ENCODE data around the gene CHRNA5.
"Not testable (repeated sequence)": the region's sequence is repeated elsewhere in the genome, so short reads cannot be mapped to it uniquely, and the experiment has no call there.

CHRNA5 gene

DNA sequence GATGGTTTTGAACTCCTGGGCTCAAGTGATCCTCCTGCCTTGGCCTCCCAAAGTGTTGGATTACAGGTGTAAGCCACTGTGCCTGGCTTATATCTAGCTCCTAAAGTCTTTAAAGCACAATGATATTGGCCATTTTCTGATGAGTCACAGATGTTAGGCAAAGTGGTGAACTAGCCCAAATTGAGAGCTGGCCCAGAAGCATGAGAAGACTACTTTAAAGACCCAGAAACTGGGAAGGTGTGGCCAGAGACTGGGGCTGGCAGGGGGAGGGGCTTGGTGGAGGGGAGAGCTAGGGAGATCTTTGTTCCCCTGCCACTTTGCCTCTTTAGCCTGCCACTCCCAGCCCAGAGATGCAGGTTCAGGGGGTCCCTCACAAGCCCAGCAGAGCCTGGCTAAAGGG, 33.9 kb downstream of the CHRNA5 start:
- DNase-seq: no peak
- Histone ChIP-seq H3K27ac (no peak overlapping the region), H3K4me3 (ENCODE audit: low read depth, low read length) (no peak overlapping the region), H3K36me3 (peaks cover 89% of the 10 kb centered on the region), H3K9me3 (ENCODE audit: severe bottlenecking) (no peaks in the 10 kb centered on the region), H3K27me3 (ENCODE audit: insufficient read depth, low read depth, severe bottlenecking) (no peaks in the 10 kb centered on the region)
- no peak for TF ChIP-seq CTCF (IDR thresholded peaks at IDR 0.05; ENCODE audit: low read depth, low read length)

DNA sequence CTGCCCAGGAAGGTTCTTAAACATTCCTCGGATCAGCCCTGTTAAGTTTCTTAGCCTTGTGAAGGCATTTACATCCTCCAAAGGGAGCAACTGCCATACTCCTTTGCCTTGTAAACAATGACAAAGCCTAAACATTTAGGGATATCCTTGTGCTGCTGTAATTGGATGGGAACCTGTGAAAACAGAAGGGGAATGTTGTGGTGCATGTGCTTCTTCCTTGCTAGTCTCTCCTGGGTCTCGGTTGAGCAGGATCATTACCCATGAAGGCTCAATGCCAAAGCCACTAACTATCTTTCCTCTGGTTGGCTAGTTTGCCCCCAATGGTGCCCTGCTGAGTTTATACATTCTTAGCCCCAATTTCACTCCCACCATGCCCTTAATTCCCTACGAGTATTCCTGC, 38.1 kb downstream of the CHRNA5 start:
- no peaks in the 10 kb centered on the region for H3K9me3 ChIP-seq (ENCODE audit: severe bottlenecking)
- DNase-seq: no peak
- peaks cover 84% of the 10 kb centered on the region for H3K36me3 ChIP-seq
- H3K27ac ChIP-seq: no peak overlapping the region
- no peak for TF ChIP-seq CTCF (IDR thresholded peaks at IDR 0.05; ENCODE audit: low read depth, low read length)
- no peak overlapping the region for H3K4me3 ChIP-seq (ENCODE audit: low read depth, low read length)
- no peaks in the 10 kb centered on the region for H3K27me3 ChIP-seq (ENCODE audit: insufficient read depth, low read depth, severe bottlenecking)

GRCh38 chr15:78604420-78604819, 39.1 kb downstream of the CHRNA5 start:
- no peak for DNase-seq
- H3K27me3 ChIP-seq (ENCODE audit: insufficient read depth, low read depth, severe bottlenecking): no peaks in the 10 kb centered on the region
- no peak overlapping the region for H3K27ac ChIP-seq
- H3K9me3 ChIP-seq (ENCODE audit: severe bottlenecking): no peaks in the 10 kb centered on the region
- peaks cover 82% of the 10 kb centered on the region for H3K36me3 ChIP-seq
- H3K4me3 ChIP-seq (ENCODE audit: low read depth, low read length): no peak overlapping the region
- no peak for TF ChIP-seq CTCF (IDR thresholded peaks at IDR 0.05; ENCODE audit: low read depth, low read length)

DNA sequence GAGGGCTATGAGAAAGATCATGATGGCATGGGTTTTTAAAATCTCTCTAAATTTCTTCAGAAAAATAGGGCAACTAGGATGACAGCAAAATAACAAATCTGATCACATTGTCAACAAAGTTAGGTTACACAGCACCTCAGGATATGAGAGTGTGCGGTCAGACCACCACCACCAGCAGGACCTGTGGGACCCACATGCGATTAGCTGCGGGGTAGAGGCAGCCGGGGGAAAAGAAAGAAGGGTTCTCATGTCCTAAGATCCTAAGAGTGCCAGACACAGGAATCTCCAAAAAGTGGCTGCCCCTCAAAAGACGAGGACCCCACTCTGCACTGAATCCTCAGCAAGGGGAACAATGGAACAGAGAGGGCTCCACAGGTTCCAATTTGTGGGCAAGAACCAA, 39.9 kb downstream of the CHRNA5 start:
- no peak for TF ChIP-seq CTCF (IDR thresholded peaks at IDR 0.05; ENCODE audit: low read depth, low read length)
- Histone ChIP-seq H3K27me3 (ENCODE audit: insufficient read depth, low read depth, severe bottlenecking) (no peaks in the 10 kb centered on the region), H3K4me3 (ENCODE audit: low read depth, low read length) (no peak overlapping the region), H3K27ac (no peak overlapping the region), H3K9me3 (ENCODE audit: severe bottlenecking) (no peaks in the 10 kb centered on the region), H3K36me3 (peaks cover 79% of the 10 kb centered on the region)
- DNase-seq: no peak

- no peak for TF ChIP-seq CTCF (IDR thresholded peaks at IDR 0.05; ENCODE audit: low read depth, low read length)
- Histone ChIP-seq H3K9me3 (ENCODE audit: severe bottlenecking) (no peaks in the 10 kb centered on the region), H3K4me3 (ENCODE audit: low read depth, low read length) (no peak overlapping the region), H3K36me3 (peaks cover 74% of the 10 kb centered on the region), H3K27me3 (ENCODE audit: insufficient read depth, low read depth, severe bottlenecking) (no peaks in the 10 kb centered on the region), H3K27ac (no peak overlapping the region)
- DNase-seq: no peak
These were observed 40.4 kb downstream of the CHRNA5 start for GRCh38 chr15:78605680-78606079.

DNA sequence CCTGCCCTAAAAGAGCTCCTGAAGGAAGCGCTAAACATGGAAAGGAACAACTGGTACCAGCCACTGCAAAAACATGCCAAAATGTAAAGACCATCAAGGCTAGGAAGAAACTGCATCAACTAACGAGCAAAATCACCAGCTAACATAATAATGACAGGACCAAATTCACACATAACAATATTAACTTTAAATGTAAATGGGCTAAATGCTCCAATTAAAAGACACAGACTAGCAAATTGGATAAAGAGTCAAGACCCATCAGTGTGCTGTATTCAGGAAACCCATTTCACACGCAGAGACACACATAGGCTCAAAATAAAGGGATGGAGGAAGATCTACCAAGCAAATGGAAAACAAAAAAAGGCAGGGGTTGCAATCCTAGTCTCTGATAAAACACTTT, 44.2 kb downstream of the CHRNA5 start:
- not testable (repeated sequence) for H3K27me3 ChIP-seq (ENCODE audit: insufficient read depth, low read depth, severe bottlenecking); H3K27ac ChIP-seq

More for the DNA sequence above, 44.2 kb downstream of the CHRNA5 start:
- not testable (repeated sequence) for DNase-seq; H3K4me3 ChIP-seq (ENCODE audit: low read depth, low read length); H3K9me3 ChIP-seq (ENCODE audit: severe bottlenecking)
- peaks cover 52% of the 10 kb centered on the region for H3K36me3 ChIP-seq

Data from WERI-Rb-1 (cell line).